ENCODE data around the gene ANKRD31.
"Not testable (repeated sequence)": the region's sequence is repeated elsewhere in the genome, so short reads cannot be mapped to it uniquely, and the experiment has no call there.

Gene ANKRD31

DNA sequence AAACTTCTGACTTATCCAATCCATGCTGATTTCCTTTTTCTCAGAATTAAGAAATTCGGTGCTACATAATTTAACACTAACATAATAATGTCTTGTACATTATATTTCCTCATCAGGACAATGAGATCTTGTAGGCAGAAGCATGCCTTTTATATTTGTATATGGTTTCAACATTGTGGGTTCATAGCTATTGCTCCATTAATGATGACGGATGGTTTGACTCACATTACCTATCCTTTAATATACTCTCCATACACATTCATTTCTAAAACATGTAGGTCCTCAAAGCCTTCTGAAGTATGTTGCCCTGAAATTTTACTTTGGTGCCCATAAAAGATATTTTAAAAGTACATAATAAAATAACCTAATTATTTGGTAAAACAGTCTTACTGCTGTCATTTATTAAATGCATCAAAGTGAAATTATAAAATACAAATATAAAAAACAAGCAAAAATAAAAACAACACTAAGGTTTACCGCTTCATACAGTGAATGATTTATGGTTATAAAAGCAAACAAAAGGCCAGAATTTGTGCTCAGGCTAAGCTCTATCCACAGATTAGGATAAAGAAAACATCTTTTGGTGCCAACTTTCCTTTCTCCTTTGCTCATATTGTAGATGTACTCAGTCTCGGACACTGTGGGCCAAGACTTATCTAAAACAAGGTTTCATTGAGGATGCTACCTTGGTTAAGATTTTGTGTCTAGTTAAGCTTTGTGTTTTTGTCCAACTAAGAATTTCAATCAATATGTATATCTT is 123.1 kb downstream of the ANKRD31 start:
- no peaks in the 10 kb centered on the region for H3K9me3 ChIP-seq (ENCODE audit: control insufficient read depth, low read length)
- no peaks in the 10 kb centered on the region for H3K4me1 ChIP-seq (ENCODE audit: control insufficient read depth, insufficient read depth, low read length)
- no peak overlapping the region for H3K4me3 ChIP-seq (ENCODE audit: insufficient read depth, low read depth, low read length)
- WGBS, 2 experiments: 93 to 94% methylated on average over 3 to 4 of the region's 4 CpGs
- no peak overlapping the region for H3K27ac ChIP-seq (ENCODE audit: insufficient read depth, low read depth, low read length, poor library complexity, severe bottlenecking)
- no peaks in the 10 kb centered on the region for H3K36me3 ChIP-seq (ENCODE audit: control insufficient read depth, insufficient read depth, low read length)
- no peaks in the 10 kb centered on the region for H3K27me3 ChIP-seq (ENCODE audit: control insufficient read depth, insufficient read depth, low read length, poor library complexity, severe bottlenecking)

GRCh38 chr5:75108931-75109596 is 127.6 kb downstream of the ANKRD31 start:
- H3K27ac ChIP-seq (ENCODE audit: insufficient read depth, low read depth, low read length, poor library complexity, severe bottlenecking): no peak overlapping the region
- H3K36me3 ChIP-seq (ENCODE audit: control insufficient read depth, insufficient read depth, low read length): no peaks in the 10 kb centered on the region
- H3K9me3 ChIP-seq (ENCODE audit: control insufficient read depth, low read length): no peaks in the 10 kb centered on the region
- WGBS, 2 experiments: no CpG with 5 or more reads among the region's 1 CpG
- no peak overlapping the region for H3K4me3 ChIP-seq (ENCODE audit: insufficient read depth, low read depth, low read length)
- no peaks in the 10 kb centered on the region for H3K27me3 ChIP-seq (ENCODE audit: control insufficient read depth, insufficient read depth, low read length, poor library complexity, severe bottlenecking)
- no peaks in the 10 kb centered on the region for H3K4me1 ChIP-seq (ENCODE audit: control insufficient read depth, insufficient read depth, low read length)

DNA sequence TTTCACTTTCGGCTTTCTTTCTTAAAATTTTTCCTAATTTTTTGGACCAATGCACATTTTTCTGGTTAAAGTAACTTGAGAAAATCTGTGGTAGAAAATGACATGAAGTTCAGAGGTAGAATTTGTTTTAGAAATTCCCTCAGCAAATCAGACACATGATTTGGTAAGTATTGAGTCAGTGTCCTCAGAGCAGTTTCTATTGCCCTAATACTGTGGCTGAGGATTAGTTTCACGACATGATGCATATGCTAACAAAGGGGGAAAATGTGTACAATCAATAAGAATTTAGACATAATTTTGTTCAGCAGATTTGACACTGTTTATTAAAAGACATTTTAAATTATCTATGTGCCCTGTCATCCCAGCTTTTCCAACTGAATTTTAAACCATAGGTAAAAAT is 128.2 kb downstream of the ANKRD31 start:
- H3K27ac ChIP-seq (ENCODE audit: insufficient read depth, low read depth, low read length, poor library complexity, severe bottlenecking): no peak overlapping the region
- WGBS, 2 experiments: 100% methylated on average over 1 to 2 of the region's 2 CpGs
- no peaks in the 10 kb centered on the region for H3K36me3 ChIP-seq (ENCODE audit: control insufficient read depth, insufficient read depth, low read length)

GRCh38 chr5:75095956-75096355 is 140.7 kb downstream of the ANKRD31 start:
- H3K4me1 ChIP-seq (ENCODE audit: control insufficient read depth, insufficient read depth, low read length); H3K27ac ChIP-seq (ENCODE audit: insufficient read depth, low read depth, low read length, poor library complexity, severe bottlenecking); H3K36me3 ChIP-seq (ENCODE audit: control insufficient read depth, insufficient read depth, low read length); H3K4me3 ChIP-seq (ENCODE audit: insufficient read depth, low read depth, low read length); H3K27me3 ChIP-seq (ENCODE audit: control insufficient read depth, insufficient read depth, low read length, poor library complexity, severe bottlenecking); H3K9me3 ChIP-seq (ENCODE audit: control insufficient read depth, low read length): not testable (repeated sequence)
- 93 to 99% methylated on average over 3 of the region's 3 CpGs for WGBS, 2 experiments

More for the DNA sequence above, 128.2 kb downstream of the ANKRD31 start:
- no peaks in the 10 kb centered on the region for H3K4me1 ChIP-seq (ENCODE audit: control insufficient read depth, insufficient read depth, low read length)
- H3K9me3 ChIP-seq (ENCODE audit: control insufficient read depth, low read length): no peaks in the 10 kb centered on the region
- H3K4me3 ChIP-seq (ENCODE audit: insufficient read depth, low read depth, low read length): no peak overlapping the region
- H3K27me3 ChIP-seq (ENCODE audit: control insufficient read depth, insufficient read depth, low read length, poor library complexity, severe bottlenecking): no peaks in the 10 kb centered on the region

GRCh38 chr5:75091597-75091996 is 145.1 kb downstream of the ANKRD31 start:
- H3K9me3 ChIP-seq (ENCODE audit: control insufficient read depth, low read length): no peaks in the 10 kb centered on the region
- H3K4me1 ChIP-seq (ENCODE audit: control insufficient read depth, insufficient read depth, low read length): no peaks in the 10 kb centered on the region
- H3K27me3 ChIP-seq (ENCODE audit: control insufficient read depth, insufficient read depth, low read length, poor library complexity, severe bottlenecking): no peaks in the 10 kb centered on the region
- H3K4me3 ChIP-seq (ENCODE audit: insufficient read depth, low read depth, low read length): no peak overlapping the region
- H3K27ac ChIP-seq (ENCODE audit: insufficient read depth, low read depth, low read length, poor library complexity, severe bottlenecking): no peak overlapping the region
- no peaks in the 10 kb centered on the region for H3K36me3 ChIP-seq (ENCODE audit: control insufficient read depth, insufficient read depth, low read length)
- WGBS, 2 experiments: 79 to 93% methylated on average over 3 of the region's 3 CpGs

GRCh38 chr5:75089662-75090061 is 147.0 kb downstream of the ANKRD31 start:
- Histone ChIP-seq H3K4me1 (ENCODE audit: control insufficient read depth, insufficient read depth, low read length) (no peaks in the 10 kb centered on the region), H3K4me3 (ENCODE audit: insufficient read depth, low read depth, low read length) (no peak overlapping the region), H3K36me3 (ENCODE audit: control insufficient read depth, insufficient read depth, low read length) (no peaks in the 10 kb centered on the region), H3K9me3 (ENCODE audit: control insufficient read depth, low read length) (no peaks in the 10 kb centered on the region), H3K27ac (ENCODE audit: insufficient read depth, low read depth, low read length, poor library complexity, severe bottlenecking) (no peak overlapping the region), H3K27me3 (ENCODE audit: control insufficient read depth, insufficient read depth, low read length, poor library complexity, severe bottlenecking) (no peaks in the 10 kb centered on the region)
- WGBS, 2 experiments: no CpG with 5 or more reads among the region's 1 CpG

DNA sequence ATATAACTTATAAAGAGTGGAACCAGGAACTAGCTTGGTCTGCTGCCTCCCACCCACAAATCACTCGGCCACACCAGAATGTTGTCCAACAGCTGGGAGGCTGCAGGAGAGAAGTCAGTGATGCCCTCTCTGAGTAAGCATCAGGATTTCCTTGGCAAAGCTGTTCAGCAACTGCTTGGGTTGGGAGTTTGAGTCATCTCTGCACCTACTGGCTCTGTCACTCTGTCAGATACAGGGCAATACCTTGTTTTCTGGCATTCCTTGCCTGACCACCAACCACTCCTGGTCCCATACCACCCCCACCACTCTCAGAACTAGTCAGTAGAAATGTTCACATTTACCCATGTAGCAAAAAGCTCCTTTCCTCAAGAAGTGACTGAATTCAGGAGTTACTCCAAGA is 147.5 kb downstream of the ANKRD31 start:
- 91% methylated on average over 1 of the region's 1 CpG for WGBS, 2 experiments
- no peaks in the 10 kb centered on the region for H3K27me3 ChIP-seq (ENCODE audit: control insufficient read depth, insufficient read depth, low read length, poor library complexity, severe bottlenecking)
- no peaks in the 10 kb centered on the region for H3K9me3 ChIP-seq (ENCODE audit: control insufficient read depth, low read length)
- no peaks in the 10 kb centered on the region for H3K36me3 ChIP-seq (ENCODE audit: control insufficient read depth, insufficient read depth, low read length)
- H3K27ac ChIP-seq (ENCODE audit: insufficient read depth, low read depth, low read length, poor library complexity, severe bottlenecking): no peak overlapping the region
- H3K4me1 ChIP-seq (ENCODE audit: control insufficient read depth, insufficient read depth, low read length): no peaks in the 10 kb centered on the region
- no peak overlapping the region for H3K4me3 ChIP-seq (ENCODE audit: insufficient read depth, low read depth, low read length)

GRCh38 chr5:75088648-75089047 is 148.0 kb downstream of the ANKRD31 start:
- H3K27ac ChIP-seq (ENCODE audit: insufficient read depth, low read depth, low read length, poor library complexity, severe bottlenecking): no peak overlapping the region
- H3K36me3 ChIP-seq (ENCODE audit: control insufficient read depth, insufficient read depth, low read length): no peaks in the 10 kb centered on the region
- no peak overlapping the region for H3K4me3 ChIP-seq (ENCODE audit: insufficient read depth, low read depth, low read length)
- WGBS, 2 experiments: 94% methylated on average over 3 of the region's 3 CpGs
- no peaks in the 10 kb centered on the region for H3K9me3 ChIP-seq (ENCODE audit: control insufficient read depth, low read length)
- H3K27me3 ChIP-seq (ENCODE audit: control insufficient read depth, insufficient read depth, low read length, poor library complexity, severe bottlenecking): no peaks in the 10 kb centered on the region
- no peaks in the 10 kb centered on the region for H3K4me1 ChIP-seq (ENCODE audit: control insufficient read depth, insufficient read depth, low read length)

- Histone ChIP-seq H3K4me1 (ENCODE audit: control insufficient read depth, insufficient read depth, low read length) (no peaks in the 10 kb centered on the region), H3K4me3 (ENCODE audit: insufficient read depth, low read depth, low read length) (no peak overlapping the region), H3K36me3 (ENCODE audit: control insufficient read depth, insufficient read depth, low read length) (no peaks in the 10 kb centered on the region), H3K27me3 (ENCODE audit: control insufficient read depth, insufficient read depth, low read length, poor library complexity, severe bottlenecking) (no peaks in the 10 kb centered on the region), H3K27ac (ENCODE audit: insufficient read depth, low read depth, low read length, poor library complexity, severe bottlenecking) (no peak overlapping the region), H3K9me3 (ENCODE audit: control insufficient read depth, low read length) (no peaks in the 10 kb centered on the region)
- WGBS, 2 experiments: 90% methylated on average over 2 of the region's 2 CpGs; no CpG with 5 or more reads in 1 of the 2 experiments
Observed at GRCh38 chr5:75081510-75081909, 155.2 kb downstream of the ANKRD31 start.

DNA sequence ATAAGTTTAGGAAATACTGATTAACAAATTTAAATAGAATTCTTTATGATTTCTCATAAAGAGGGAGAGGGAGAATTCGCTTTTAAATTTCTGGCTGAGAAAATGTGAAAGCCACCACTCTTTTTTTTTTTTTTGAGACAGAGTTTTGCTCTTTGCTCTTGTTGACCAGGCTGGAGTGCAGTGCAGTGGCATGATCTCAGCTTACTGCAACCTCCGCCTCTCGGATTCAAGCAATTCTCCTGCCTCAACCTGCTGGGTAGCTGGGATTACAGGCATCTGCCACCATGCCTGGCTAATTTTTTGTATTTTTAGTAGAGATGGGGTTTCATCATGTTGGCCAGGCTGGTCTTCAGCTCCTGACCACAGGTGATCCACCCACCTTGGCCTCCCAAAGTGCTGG is 157.3 kb downstream of the ANKRD31 start:
- 82 to 93% methylated on average over 3 of the region's 3 CpGs for WGBS, 2 experiments

More for the DNA sequence above, 157.3 kb downstream of the ANKRD31 start:
- not testable (repeated sequence) for H3K36me3 ChIP-seq (ENCODE audit: control insufficient read depth, insufficient read depth, low read length); H3K4me3 ChIP-seq (ENCODE audit: insufficient read depth, low read depth, low read length); H3K4me1 ChIP-seq (ENCODE audit: control insufficient read depth, insufficient read depth, low read length); H3K27me3 ChIP-seq (ENCODE audit: control insufficient read depth, insufficient read depth, low read length, poor library complexity, severe bottlenecking); H3K9me3 ChIP-seq (ENCODE audit: control insufficient read depth, low read length); H3K27ac ChIP-seq (ENCODE audit: insufficient read depth, low read depth, low read length, poor library complexity, severe bottlenecking)

Measured in ectodermal cell (in vitro differentiated cells).